ENCODE results near the gene NSG2.

Gene NSG2

DNA sequence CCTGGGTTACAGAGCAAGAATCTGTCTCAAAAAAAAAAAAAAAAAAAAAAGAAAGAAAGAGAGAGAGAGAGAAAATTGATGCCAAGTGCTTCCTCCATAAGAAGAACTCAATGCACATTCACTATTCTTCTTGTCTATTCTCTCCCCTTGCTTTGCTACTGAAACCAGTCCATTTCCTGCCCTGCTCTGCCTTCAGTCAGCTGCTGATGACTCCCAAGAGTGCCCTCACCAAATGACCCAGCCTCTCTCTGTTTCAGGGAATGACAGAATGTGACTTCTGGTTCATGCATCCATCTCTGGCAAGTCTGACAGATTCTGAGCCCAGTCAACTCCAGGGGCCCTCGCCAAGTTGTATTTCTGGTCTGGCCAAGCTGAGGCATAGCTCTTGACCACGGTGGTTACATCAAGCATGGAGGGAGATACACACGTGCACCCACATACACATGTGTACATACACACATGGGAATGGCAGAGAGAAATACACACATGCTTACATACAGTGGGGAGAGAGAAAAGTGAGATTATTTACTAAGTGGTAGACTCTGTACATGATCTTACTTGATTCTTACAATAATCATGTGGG lies 106.2 kb downstream of the NSG2 start:
- no peak overlapping the region for H3K27ac ChIP-seq
- TF ChIP-seq, protein P1, sequence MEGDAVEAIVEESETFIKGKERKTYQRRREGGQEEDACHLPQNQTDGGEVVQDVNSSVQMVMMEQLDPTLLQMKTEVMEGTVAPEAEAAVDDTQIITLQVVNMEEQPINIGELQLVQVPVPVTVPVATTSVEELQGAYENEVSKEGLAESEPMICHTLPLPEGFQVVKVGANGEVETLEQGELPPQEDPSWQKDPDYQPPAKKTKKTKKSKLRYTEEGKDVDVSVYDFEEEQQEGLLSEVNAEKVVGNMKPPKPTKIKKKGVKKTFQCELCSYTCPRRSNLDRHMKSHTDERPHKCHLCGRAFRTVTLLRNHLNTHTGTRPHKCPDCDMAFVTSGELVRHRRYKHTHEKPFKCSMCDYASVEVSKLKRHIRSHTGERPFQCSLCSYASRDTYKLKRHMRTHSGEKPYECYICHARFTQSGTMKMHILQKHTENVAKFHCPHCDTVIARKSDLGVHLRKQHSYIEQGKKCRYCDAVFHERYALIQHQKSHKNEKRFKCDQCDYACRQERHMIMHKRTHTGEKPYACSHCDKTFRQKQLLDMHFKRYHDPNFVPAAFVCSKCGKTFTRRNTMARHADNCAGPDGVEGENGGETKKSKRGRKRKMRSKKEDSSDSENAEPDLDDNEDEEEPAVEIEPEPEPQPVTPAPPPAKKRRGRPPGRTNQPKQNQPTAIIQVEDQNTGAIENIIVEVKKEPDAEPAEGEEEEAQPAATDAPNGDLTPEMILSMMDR (IDR thresholded peaks at IDR 0.05), result no peak
- no peak for TF ChIP-seq ZFX (IDR thresholded peaks at IDR 0.05; ENCODE audit: borderline replicate concordance)

DNA sequence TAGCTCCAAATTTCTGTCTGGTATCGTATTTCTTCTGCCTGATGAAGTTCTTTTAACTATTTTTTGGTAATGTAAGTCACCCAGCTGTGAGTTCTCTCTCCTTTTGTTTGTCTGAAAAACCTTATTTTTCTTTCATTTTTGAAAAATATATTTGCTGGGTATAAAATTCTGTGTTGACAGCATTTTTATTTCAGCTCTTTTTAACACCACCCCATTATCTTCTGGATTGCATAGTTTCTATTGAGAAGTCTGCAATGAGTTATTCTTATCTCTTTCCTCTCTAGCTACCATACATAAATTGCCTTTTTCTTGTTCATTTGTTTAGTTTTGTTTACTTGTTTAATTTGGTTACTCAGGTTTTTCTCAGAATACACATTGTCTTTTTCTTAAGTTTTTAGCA lies 109.1 kb downstream of the NSG2 start:
- no peak overlapping the region for H3K27ac ChIP-seq

DNA sequence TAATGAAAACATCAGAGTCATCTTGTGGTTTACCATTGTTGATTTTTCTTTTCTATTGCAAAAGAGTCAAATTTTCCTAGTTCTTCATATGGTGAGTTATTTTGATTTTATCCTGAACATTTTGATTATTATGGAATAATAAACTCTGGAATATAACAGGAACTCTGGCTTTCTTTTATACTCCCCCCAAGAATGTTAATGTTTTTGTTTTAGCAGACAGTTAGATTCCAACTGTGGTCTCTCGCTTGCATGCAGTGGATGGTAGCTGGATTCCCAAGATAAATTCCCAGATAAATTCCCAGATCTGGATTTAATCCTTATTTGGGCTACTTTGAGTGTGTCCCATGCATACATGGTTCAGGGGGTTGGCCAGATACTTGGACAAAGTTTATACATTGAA lies 109.8 kb downstream of the NSG2 start:
- no peak for TF ChIP-seq ZFX (IDR thresholded peaks at IDR 0.05; ENCODE audit: borderline replicate concordance)
- TF ChIP-seq, protein P1 (IDR thresholded peaks at IDR 0.05), result no peak
- no peak overlapping the region for H3K27ac ChIP-seq

More for the DNA sequence above, 109.1 kb downstream of the NSG2 start:
- TF ChIP-seq, protein P1 (IDR thresholded peaks at IDR 0.05), result no peak
- TF ChIP-seq ZFX (IDR thresholded peaks at IDR 0.05; ENCODE audit: borderline replicate concordance), result no peak

DNA sequence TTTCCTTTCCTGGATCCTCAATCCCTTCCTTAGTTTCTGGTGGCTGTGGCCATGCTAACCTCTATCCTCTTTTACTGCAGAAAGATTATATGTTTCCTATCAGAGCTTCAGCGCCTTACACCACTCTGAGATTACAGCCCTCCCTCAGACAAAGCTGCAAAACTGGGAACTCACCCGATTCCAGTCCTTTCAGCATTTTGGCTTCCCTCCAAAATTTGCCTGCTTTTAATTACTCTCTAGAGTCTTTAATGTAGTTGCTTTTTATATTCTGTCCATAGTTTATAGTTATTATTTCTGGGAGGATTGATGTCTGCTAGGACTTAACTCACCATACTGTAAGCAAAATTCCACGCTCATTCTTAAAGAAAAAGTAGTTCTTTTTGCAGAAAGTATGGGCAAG lies 110.2 kb downstream of the NSG2 start:
- TF ChIP-seq, protein P1 (IDR thresholded peaks at IDR 0.05), result no peak
- TF ChIP-seq ZFX (IDR thresholded peaks at IDR 0.05; ENCODE audit: borderline replicate concordance), result no peak
- no peak overlapping the region for H3K27ac ChIP-seq

DNA sequence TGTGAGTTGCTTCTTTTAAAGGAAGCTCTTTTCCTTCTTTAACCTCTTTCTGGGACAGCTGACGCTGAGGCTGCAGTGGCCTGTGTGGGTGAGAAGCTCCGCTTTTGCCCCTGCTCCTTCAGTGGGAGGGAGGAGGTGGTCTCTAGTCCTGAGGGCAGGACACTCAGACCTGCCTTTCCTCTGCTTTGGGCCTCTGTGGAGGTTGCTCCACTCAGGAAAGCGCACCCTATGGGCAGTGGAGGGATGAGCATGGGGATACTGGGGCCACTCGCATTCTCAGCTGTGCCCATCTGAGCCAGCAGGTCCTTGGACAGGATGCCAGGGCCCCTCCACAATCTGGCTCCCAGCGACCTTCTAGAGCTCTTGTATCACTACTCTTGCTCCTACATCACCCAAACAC lies 111.5 kb downstream of the NSG2 start:
- TF ChIP-seq, protein P1 (IDR thresholded peaks at IDR 0.05), result no peak
- TF ChIP-seq ZFX (IDR thresholded peaks at IDR 0.05; ENCODE audit: borderline replicate concordance), result no peak
- no peak overlapping the region for H3K27ac ChIP-seq
